Activated T-cell treated with anti-CD3 and anti-CD28 coated beads for 48 hours (primary cell): Measurements from ENCODE around the gene SETD6.
A peak's percentile ranks its signal among the peaks of the same experiment; 100 is the strongest.

Source experiments
- DNase-seq: peaks from one replicate; pipeline ENCODE4 v3.0.0-alpha.2; 2020; ENCODE audit warnings: low read depth

The SETD6 gene

GRCh38 chr16:58494981-58495520, 20.3 kb upstream of the SETD6 start:
- peak; percentile 65 for DNase-seq

DNA sequence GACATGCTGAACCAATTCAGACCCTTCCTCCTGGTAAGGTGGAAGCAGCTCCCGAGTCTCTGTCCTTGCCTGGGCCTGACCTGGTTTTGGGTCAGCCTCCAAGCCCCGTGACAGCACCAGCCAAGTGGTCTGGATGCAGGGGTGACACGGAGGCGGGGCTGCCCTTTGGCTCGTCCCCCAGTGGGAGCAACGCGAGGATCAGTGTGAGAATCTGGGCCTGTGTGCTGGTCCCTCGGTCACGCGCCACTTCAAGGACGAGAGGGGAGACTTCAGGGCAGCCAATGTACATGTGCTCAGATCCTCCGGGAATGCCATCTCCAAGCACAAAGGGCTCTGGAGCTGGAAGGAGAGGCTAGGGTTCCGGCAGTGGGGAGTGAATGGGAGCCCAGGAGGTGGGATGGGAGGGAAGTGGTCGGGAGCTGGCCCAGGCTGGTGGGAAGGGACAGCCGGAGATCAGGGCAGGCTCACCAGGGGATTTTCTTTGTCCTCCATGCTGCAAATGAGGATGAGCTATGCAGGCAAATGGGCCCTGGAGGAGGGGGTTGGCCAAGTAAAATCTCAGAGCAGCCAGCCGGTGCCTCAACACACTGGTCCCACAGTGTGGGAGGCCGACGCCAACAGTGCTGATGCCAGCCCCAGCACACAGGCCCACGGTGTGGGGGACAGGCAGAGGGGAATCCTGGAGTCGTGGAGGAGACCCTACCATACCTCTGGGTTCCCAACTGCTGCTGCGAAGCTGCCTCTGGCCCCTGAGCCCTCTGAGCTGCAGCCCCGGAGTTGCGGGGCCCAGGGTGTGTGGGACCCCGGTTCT, 19.6 kb upstream of the SETD6 start:
- DNase-seq, result no peak

DNA sequence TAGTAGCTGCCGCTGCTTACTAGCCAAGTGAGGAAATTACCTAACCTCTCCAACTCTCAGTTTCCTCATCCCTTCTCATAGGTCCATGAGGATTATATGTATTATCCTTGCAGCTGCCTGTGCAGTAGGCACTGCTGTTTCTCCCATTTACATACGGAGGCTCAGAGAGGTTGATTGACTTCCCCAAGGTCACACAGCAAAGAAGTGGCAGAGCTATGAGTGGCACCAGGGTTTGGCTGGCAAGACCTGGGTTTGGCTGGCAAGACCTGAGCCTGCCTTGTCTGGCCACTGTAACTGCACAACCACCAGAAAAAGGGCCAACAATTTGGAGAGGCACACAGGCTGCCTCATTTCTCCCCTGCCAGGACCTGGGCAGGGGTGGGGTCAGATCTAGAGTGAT, 17.8 kb upstream of the SETD6 start:
- DNase-seq, result no peak

DNA sequence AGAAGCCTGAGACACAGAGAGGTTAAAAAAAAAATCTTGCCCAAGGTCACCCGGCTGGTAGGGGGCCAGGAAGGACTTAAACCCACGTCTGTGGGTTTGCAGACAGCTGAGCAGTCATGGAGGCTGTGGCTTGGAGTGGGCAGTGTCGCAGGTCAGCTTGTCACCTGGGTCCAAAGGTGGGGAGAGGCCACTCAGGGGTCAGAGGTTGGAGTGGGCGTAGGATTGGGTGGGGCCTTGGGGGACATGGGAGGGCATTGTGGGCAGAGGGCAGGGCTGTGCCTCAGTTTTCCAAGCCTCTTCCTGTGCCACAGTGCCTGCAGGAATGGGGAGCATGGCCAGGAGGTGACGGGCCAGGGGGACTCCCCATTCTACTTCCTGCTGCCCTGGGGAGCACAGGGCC, 17.4 kb upstream of the SETD6 start:
- DNase-seq, result no peak

- no peak for DNase-seq
These were observed 16.8 kb upstream of the SETD6 start for GRCh38 chr16:58498341-58499091.

GRCh38 chr16:58499092-58499511, 16.2 kb upstream of the SETD6 start:
- no peak for DNase-seq

DNA sequence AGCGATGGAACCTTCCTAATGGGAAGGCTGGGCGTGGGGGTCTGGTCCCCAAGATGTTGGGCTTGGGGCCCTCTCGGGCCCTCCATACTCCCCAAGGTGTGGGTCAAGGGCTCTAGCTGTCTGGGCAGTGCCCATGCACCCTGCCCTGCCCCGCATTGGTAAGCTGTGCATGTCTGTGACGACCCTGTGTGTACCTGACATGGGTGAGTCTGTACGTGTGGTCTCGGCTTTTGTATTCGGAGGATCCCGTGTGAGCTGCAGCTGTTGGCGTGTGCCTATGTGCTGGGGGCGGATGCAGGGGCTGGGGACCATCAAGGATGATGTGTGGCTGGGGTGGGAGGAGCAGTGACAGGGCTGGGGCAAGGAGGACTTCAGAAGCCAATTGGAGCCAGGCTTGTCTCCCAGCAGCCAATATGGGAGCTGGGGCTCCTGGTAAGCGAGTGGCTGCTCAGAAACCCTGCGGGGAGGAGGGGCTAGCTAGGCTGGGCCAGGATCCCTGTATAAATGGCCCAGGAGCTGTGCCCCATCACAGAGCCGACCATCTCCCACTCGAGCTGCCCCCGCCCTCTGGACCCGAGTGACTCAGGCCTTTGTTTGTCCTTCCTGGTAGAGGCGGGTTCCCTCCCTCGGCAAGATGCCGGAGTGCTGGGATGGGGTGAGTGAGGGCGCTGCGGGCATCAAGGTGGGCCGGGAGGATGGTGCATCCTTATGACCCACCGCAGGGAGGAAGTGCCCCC, 15.5 kb upstream of the SETD6 start, which contains the start of gene NDRG4:
TSS of gene NDRG4 (plus strand) at position 529 of the 737 bp plus-strand sequence. CDS start at position 635, 106 bp downstream.
- peak; percentile 46 for DNase-seq

DNA sequence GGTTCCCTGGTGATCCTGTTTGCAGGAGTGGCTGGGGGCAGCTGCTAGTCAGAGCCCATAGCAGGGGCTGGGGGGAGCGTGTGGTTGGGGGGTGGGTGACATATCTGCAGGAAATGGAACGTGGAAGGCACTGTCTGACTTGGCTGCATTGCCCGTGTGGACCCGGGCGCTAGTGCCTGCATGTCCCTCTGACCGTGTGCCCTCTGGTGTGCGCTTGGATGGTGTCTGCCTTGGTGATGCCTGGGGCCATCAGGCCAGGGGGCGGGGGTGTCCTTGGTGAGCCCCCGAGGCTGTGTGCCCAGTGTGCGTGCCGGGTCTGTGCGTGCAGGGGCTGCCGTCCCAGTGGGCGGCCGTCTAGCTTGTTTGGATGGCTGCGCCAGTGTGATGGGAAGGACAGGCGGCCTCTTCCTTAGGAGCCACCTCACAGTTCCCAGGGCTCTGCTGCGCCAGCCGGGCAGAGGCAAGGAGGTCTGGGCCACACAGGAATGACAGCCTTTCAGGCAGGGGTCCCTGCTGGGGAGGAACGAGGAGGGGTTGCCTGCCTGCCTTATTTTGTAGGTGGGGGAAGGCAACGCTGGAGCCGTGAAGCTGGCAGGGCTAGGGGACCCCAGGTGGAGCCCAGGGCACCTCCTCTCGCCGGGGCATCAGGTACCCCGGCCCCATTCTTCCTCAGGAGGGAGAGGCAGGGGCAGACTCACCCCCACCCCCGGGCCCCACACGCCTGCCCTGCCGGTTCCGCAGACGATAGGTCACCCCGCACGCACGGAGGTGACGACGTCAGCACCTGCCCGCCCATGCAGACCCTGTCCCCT, 14.7 kb upstream of the SETD6 start:
- peak; percentile 15 for DNase-seq

GRCh38 chr16:58501242-58502131, 13.8 kb upstream of the SETD6 start:
- peak; percentile 22 for DNase-seq

DNA sequence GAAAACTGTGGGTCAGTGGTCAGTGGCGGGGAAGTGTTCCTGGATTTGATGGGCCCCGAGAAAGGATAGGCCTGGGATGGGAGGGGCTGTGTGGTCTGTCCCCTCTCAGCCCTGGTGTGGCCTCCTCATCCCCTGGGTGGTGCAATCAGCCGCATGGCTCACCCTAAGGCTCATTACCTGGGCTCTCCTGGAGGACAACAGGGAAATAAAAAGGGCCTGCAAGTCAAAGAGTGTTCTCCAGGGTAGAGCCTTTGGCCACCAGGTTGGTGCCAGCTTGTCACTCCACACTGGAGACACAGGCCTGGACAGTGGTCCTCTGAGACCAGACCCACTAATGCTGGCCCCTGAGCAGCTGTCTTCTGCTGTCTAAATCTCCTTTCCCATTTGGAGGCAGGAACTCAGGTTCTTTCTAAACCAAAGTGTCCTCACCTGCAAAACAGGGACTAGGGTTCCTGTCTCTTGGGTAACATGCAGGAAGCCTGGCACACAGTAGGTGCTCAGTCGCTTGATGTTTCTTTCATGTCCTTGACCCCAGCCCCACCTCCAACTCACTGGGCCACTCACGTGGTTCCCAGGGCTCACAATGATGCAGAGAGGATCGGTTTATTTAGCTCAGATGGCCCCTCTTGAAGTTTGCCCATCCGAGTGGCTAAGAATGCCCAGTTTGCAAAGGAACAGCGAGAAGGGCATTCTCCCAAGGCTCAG, 12.9 kb upstream of the SETD6 start:
- no peak for DNase-seq

DNA sequence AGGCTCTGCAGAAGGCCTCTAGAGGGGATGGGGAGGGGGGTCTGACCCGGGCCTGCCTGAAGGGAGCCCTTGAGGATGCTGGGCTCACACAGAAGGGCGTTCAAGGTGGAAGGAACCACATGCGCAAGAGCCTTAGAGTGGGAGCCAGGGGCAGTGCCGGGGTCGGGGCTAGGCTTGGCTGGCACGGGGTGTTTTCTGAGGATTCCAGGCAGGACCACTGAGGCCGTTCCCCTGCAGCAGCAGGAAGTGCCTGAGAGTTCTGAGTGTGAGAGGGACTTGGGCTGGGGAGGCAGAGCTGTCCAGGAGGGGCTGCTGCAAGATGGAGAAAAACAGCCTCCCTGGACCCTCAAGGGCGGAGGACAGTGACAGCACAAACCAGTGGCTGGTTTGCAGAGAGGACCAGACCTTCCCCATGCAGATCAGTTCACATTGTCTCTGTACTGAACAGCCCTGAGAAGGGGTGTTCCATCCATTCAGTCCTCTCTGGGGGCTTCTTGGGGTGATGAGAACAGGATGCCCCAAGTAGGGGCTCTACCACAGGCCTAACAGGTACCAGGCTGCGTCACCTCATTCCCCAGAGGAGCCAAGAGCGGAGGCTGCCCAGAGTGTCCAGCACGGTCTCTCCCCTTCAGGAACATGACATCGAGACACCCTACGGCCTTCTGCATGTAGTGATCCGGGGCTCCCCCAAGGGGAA, 12.0 kb upstream of the SETD6 start:
- no peak for DNase-seq

DNA sequence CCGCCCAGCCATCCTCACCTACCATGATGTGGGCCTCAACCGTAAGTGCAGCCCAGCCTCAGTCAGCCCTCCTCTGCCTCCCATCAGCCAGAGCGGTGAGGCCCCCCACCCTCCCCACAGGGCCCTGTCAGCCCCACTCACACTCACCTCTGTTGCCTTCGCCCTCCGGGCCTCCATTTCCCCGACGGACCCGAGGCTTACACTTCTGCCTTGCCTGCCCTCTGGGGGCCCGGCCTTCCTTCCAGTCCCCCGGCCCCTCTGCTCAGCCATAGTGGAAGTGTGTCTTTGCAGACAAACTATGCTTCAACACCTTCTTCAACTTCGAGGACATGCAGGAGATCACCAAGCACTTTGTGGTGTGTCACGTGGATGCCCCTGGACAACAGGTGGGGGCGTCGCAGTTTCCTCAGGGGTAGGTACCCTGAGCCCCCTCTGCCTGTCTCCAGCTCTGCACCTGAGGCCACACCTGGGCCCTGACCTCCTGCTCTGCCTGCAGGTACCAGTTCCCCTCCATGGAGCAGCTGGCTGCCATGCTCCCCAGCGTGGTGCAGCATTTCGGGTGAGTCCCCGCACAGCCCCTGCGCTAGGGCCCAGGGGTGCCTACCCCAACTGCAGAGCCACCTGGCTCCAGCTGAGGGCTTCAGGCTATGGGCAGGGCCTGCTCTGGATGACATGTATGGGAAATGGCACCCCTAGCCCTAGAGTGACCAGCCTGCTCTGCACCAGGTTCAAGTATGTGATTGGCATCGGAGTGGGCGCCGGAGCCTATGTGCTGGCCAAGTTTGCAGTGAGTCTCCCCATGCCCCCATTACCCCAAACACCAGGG, 11.2 kb upstream of the SETD6 start:
- no peak for DNase-seq

DNA sequence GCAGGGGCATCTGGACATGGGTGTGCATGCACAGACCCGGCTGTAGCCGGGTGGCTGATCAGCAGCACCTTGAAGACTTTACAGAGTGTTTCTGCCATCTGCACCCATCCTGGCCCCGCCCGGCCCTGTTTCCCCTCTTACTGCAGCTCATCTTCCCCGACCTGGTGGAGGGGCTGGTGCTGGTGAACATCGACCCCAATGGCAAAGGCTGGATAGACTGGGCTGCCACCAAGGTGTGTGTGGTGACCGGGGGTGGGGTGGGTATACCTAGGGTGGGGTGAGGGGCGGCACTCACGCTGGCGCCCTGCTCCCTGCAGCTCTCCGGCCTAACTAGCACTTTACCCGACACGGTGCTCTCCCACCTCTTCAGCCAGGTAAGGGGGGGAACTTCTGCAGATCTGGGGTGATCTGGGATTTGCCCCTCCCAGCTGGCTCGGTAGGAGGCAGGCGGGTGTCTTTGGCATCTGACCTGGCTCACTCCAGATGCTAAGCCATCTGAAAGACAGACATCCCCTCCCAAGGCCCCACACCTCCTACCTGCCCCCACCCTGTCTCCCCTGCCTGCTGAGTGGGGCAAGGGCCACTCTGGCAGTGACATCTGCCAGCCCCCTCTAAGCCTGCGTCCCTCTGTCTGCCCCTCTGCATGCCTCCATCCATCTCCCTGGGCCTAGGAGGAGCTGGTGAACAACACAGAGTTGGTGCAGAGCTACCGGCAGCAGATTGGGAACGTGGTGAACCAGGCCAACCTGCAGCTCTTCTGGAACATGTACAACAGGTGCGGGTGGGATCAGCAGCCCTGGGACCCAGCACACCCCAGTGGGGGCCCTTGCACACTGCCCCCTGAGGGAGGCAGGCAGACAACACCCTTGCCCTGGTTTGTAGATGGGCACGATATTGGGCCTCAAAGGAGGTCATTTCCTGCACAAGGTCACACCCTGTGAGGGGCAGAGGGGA, 8.8 kb upstream of the SETD6 start:
- no peak for DNase-seq

- no peak for DNase-seq
These were observed 7.9 kb upstream of the SETD6 start for GRCh38 chr16:58507195-58507962.

GRCh38 chr16:58507963-58508670, 7.2 kb upstream of the SETD6 start:
- no peak for DNase-seq
